ENCODE data around the gene UGT1A1.

Gene UGT1A1

DNA sequence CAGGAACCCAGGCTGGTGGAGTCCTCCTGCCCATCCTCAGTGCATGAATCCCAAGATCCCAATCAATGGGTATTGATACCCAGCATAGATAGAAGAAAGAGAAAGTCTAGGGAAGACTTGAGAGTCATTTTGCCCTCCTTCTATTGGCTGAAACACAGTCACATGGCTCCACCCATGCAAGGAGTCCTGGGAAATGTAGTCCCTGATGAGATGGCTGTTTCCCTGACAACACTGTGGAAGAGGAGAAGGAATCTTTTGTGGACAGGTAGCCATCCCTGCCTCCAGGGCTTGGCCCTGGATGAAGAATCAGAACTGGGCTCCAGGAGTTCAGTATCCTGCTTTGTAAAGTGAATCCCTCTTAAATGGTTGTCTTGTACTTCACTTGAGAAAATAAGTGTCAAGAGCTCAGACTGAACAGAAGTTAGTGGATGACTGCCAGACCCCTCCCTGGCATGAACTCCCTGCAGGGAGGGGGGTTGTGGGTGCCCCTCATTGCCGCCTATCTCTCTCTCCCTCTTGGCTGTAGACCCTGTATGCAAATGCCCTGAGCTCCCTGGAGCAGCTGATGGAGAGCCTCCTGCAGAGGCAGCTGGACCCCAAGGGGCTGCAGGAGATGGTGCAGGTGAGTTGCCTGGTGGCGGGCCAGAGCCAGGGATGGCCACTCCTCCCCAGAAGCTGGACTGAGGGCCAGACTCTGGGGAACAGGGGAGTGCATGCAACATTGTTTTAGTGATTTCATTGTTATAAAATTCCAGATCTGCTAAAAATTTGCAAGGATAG lies 54.2 kb downstream of the UGT1A1 start:
- no peak overlapping the region for H3K4me3 ChIP-seq (ENCODE audit: low read depth, low read length)
- TF ChIP-seq MAX (IDR thresholded peaks at IDR 0.05; ENCODE audit: low read depth, low read length) (no peak), CTCF (IDR thresholded peaks at IDR 0.05; ENCODE audit: low read depth, low read length) (no peak), POLR2A (IDR thresholded peaks at IDR 0.05; ENCODE audit: extremely low read depth, insufficient read length) (no peak), MYC (IDR thresholded peaks at IDR 0.05; ENCODE audit: low read depth, low read length) (no peak)
- DNase-seq (ENCODE audit: low read depth), result no peak

DNA sequence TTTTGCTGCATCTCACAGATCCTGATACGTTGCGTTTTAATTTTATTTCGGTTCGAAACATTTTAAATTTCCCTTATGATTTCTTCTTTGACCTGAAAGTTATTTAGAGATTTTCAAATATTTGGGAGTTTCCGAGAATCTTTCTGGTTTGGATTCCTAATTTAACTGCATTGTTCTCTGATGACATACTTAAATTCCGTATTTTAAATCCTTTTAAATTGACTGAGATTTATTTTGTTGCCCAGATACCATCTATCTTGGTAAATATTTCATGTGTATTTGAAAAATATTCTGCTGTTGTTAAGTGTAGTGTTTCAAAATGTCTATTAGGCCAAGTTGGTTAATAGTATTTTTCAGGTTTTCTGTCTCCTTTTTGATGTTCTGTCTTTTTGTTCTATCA lies 55.8 kb downstream of the UGT1A1 start:
- no peak overlapping the region for H3K4me3 ChIP-seq (ENCODE audit: low read depth, low read length)
- no peak for DNase-seq (ENCODE audit: low read depth)
- TF ChIP-seq MYC (IDR thresholded peaks at IDR 0.05; ENCODE audit: low read depth, low read length) (no peak), MAX (IDR thresholded peaks at IDR 0.05; ENCODE audit: low read depth, low read length) (no peak), POLR2A (IDR thresholded peaks at IDR 0.05; ENCODE audit: extremely low read depth, insufficient read length) (no peak), CTCF (IDR thresholded peaks at IDR 0.05; ENCODE audit: low read depth, low read length) (no peak)

- no peak overlapping the region for H3K4me3 ChIP-seq (ENCODE audit: low read depth, low read length)
- DNase-seq (ENCODE audit: low read depth), result no peak
- TF ChIP-seq POLR2A (IDR thresholded peaks at IDR 0.05; ENCODE audit: extremely low read depth, insufficient read length), result no peak
Measured at GRCh38 chr2:233816334-233816733, 56.3 kb downstream of the UGT1A1 start.

DNA sequence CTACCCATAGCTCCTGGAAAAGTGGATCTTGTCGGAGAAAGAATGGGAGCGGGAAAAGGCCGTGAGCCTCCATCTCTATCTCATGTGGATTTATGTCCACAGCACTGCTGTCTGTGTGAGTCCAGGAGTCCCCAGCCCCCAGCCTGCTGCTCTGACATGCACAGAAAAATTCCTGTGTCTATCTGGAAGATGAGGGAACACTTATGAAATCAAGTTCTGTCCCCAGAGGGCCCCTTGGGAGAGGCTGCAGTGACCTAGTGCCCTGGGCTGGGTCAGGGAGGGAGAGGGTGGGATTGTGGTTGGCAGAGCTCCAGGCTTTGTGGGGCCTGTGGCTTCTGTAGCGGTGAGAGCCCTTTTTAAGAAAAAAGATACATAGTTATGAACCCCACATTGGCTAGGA lies 56.7 kb downstream of the UGT1A1 start:
- H3K4me3 ChIP-seq (ENCODE audit: low read depth, low read length), result no peak overlapping the region
- TF ChIP-seq POLR2A (IDR thresholded peaks at IDR 0.05; ENCODE audit: extremely low read depth, insufficient read length), result no peak
- TF ChIP-seq MAX (IDR thresholded peaks at IDR 0.05; ENCODE audit: low read depth, low read length), result no peak
- no peak for TF ChIP-seq MYC (IDR thresholded peaks at IDR 0.05; ENCODE audit: low read depth, low read length)
- no peak for TF ChIP-seq CTCF (IDR thresholded peaks at IDR 0.05; ENCODE audit: low read depth, low read length)
- DNase-seq (ENCODE audit: low read depth), result no peak

DNA sequence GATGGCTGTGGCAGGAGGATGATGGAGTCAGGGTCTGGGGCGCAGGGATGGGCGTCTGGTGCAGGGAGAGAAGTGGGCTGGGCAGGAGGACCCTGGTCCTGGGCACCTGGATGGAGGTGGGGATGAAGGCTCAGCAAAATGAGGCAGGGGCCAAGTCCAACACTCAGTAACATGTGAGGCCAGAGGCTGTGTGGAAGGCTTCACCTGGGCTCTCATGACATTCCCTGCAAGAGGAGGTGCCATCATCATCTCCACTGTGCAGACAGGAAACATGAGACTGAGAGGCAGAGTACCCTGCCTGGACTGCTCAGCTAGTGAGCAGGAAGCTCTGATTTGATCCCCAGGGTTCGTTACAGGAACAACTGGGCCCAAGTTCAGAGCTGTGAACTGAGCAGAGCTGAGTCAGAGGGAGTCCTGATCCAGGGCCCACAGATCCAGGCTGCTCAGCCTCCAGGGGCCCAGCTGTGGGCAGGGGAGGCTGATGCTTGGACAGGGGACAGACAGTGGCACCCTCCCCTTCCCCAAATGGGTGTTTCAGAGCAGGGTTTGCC lies 57.4 kb downstream of the UGT1A1 start:
- TF ChIP-seq POLR2A (IDR thresholded peaks at IDR 0.05; ENCODE audit: extremely low read depth, insufficient read length) (no peak), MYC (IDR thresholded peaks at IDR 0.05; ENCODE audit: low read depth, low read length) (no peak), CTCF (IDR thresholded peaks at IDR 0.05; ENCODE audit: low read depth, low read length) (no peak), MAX (IDR thresholded peaks at IDR 0.05; ENCODE audit: low read depth, low read length) (no peak)
- no peak for DNase-seq (ENCODE audit: low read depth)
- H3K4me3 ChIP-seq (ENCODE audit: low read depth, low read length), result no peak overlapping the region

GRCh38 chr2:233817995-233818638 lies 58.0 kb downstream of the UGT1A1 start:
- DNase-seq (ENCODE audit: low read depth), result no peak
- TF ChIP-seq CTCF (IDR thresholded peaks at IDR 0.05; ENCODE audit: low read depth, low read length), result no peak
- TF ChIP-seq POLR2A (IDR thresholded peaks at IDR 0.05; ENCODE audit: extremely low read depth, insufficient read length), result no peak
- no peak for TF ChIP-seq MYC (IDR thresholded peaks at IDR 0.05; ENCODE audit: low read depth, low read length)
- TF ChIP-seq MAX (IDR thresholded peaks at IDR 0.05; ENCODE audit: low read depth, low read length), result no peak
- H3K4me3 ChIP-seq (ENCODE audit: low read depth, low read length), result no peak overlapping the region

Data from NB4 (cell line).